HG02938 (cell line): Measurements from ENCODE around the gene ZNF784.
A peak's percentile ranks its signal among the peaks of the same experiment; 100 is the strongest.

ENCODE experiments used
- ATAC-seq: cut with Tn5 transposase; IDR thresholded peaks from one replicate; pipeline ENCODE4 v1.9.1; 2021; ENCODE audit warnings: mild to moderate bottlenecking, moderate library complexity; ENCODE audit not compliant: unreplicated experiment

Gene ZNF784

DNA sequence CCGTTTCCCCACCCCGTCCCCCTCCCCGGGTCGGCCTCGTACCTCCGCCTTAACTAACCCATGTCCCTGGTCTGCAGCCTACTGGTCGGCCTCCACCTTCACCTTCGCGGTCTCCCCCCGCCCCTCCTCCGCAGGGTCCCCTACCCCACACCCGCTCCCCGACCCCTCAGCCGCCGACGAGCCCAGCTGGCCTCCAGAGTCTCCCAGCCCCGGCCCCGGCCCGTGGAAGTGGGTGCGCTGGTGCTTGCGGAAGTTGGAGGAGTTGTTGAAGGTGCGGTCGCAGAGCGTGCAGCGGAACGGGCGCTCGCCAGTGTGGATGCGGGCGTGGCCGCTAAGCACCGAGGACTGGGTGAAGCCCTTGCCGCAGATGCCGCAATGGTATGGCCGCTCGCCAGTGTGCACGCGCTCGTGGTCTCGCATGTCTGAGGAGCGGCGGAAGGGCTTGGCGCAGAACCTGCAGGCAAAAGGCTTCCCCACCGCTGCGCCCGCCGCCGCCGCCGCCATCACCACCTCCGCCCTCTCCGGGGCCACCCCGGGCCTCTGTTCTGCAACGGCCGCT, 2.6 kb downstream of the ZNF784 start:
- ATAC-seq: no peak

GRCh38 chr19:55621205-55621672, 3.1 kb downstream of the ZNF784 start:
- no peak for ATAC-seq

DNA sequence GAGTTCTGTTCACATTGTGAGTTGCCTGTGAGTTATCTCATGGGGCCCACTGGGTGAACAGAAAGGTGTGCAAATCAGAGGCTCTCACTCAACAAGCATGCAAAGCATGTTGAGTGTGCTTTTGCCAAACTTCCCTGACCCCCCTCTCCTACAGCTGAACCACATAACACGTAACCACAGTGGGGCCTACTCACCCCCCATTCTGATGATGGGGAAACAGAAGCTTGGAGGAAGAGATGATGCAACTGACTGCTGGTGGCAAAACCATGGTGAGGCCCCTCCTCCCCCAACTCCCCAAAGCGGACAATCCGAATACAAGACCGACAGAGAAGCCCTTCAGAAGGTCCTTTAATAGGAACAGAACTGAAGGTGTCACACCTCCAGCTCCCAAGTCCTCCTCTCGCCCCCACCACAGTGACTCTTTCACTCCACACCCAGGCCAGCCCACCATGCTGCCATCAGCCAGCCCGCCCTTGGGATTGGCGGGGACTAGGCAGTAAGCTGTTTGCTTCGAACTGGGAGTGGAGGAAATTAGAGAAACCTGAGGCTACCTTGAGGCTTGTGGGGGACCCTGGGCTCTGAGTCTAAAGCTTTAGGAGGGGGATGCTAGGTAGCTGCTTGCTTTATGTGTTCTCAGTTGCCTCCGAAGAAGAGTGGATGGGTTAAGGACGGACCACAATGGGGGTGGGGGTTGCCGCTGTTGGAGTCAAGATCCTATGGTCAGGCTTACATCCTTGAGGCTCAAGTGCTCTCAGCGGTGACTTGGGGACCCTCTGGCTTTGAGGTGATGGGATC, 3.8 kb downstream of the ZNF784 start:
- no peak for ATAC-seq

DNA sequence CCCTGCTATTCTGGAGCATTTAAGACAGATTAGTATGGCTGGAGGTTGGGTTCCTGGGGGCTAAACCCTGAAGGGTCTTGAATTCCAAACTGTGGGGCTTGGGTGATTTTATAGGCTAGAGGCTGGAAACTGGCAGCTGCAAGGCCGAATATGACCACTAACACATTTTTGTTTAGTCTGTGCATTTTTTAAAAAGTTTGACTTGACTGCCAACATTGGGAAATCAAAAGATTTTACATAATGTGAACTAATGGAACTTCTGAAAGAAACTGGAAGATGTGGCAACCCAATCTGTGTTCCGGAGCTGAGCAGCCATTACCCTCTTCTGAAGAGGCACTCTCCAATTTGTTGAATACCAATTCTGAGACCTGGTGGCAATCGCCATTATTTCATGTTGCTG, 5.1 kb downstream of the ZNF784 start:
- ATAC-seq: no peak

DNA sequence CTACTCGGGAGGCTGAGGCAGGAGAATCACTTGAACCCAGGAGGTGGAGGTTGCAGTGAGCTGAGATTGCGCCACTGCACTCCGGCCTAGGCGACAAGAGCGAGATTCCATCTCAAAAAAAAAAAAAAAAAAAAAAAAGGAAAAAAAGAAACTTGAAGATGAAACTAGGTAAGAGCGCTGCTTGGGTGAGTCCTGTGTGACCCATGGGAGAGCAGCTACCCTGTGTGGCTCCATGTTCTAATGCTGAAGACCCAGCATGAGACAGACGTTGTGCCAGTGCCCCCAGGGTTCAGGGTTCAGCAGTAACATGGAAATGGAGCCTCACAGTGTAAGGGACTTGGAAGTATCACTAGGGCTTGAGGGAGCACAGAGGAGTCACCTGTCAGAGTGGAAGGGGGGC, 5.9 kb downstream of the ZNF784 start:
- ATAC-seq: no peak

DNA sequence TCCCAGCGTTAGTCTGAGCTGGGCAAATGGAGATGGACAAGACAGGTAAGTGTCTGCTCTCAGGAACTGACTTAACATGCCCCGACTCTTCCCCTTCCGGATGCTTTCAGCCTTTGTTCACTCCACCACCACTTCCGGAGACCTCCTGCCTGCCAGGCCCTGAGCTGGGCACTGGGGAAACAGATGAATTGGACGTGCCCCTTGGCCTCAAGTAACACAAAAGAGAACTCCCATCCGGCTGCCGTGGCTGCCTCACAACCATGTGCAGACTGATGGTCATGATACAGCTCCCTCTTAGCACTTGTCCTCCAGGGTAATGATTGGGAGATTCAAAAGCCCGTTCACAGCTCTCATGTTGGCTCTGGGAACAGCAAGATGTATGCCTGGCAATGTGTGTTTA, 6.9 kb downstream of the ZNF784 start:
- no peak for ATAC-seq

DNA sequence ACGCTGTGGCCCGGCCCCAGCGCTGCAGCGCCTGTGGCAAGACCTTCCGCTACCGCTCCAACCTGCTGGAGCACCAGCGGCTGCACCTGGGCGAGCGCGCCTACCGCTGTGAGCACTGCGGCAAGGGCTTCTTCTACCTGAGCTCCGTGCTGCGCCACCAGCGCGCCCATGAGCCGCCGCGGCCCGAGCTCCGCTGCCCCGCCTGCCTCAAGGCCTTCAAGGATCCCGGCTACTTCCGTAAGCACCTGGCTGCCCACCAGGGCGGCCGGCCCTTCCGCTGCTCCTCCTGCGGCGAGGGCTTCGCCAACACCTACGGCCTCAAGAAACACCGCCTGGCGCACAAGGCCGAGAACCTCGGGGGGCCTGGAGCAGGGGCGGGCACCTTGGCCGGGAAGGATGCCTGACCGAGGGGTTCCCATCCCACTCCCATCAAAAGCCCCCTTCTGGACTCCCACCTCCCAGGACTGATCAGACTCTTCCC, 7.9 kb downstream of the ZNF784 start:
- ATAC-seq: no peak

DNA sequence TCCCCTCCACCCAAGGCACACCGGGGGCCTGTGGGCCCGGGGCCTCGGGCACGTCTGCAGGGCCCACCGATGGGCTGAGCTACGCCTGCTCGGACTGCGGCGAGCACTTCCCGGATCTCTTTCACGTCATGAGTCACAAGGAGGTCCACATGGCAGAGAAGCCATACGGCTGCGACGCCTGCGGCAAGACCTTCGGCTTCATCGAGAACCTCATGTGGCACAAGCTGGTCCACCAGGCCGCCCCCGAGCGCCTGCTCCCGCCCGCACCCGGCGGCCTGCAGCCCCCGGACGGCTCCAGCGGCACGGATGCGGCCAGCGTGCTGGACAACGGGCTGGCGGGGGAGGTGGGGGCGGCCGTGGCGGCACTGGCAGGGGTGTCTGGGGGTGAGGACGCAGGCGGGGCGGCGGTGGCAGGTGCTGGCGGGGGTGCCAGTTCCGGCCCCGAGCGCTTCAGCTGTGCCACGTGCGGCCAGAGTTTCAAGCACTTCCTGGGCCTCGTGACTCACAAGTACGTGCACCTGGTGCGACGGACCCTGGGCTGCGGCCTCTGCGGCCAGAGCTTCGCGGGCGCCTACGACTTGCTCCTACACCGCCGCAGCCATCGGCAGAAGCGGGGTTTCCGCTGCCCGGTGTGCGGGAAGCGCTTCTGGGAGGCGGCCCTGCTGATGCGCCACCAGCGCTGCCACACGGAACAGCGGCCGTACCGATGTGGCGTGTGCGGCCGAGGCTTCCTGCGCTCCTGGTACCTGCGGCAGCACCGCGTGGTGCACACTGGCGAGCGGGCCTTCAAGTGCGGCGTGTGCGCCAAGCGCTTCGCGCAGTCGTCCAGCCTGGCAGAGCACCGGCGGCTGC, 8.6 kb downstream of the ZNF784 start:
- no peak for ATAC-seq

DNA sequence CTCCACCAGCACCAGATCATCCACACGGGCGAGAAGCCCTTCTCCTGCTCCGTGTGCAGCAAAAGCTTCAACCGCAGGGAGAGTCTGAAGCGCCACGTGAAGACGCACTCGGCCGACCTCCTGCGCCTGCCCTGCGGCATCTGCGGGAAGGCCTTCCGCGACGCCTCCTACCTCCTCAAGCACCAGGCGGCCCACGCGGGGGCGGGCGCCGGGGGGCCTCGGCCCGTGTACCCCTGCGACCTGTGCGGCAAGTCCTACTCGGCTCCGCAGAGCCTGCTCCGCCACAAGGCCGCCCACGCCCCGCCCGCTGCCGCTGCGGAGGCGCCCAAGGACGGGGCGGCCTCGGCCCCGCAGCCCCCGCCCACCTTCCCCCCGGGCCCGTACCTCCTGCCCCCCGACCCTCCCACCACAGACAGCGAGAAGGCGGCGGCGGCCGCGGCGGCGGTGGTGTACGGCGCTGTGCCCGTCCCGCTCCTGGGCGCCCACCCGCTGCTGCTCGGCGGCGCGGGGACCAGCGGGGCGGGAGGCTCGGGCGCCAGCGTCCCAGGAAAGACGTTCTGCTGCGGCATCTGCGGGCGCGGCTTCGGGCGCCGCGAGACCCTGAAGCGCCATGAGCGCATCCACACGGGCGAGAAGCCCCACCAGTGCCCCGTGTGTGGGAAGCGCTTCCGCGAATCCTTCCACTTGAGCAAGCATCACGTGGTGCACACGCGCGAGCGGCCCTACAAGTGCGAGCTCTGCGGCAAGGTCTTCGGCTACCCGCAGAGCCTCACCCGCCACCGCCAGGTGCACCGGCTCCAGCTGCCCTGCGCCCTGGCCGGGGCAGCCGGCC, 9.4 kb downstream of the ZNF784 start:
- no peak for ATAC-seq

GRCh38 chr19:55613930-55614710, 10.2 kb downstream of the ZNF784 start:
- no peak for ATAC-seq

DNA sequence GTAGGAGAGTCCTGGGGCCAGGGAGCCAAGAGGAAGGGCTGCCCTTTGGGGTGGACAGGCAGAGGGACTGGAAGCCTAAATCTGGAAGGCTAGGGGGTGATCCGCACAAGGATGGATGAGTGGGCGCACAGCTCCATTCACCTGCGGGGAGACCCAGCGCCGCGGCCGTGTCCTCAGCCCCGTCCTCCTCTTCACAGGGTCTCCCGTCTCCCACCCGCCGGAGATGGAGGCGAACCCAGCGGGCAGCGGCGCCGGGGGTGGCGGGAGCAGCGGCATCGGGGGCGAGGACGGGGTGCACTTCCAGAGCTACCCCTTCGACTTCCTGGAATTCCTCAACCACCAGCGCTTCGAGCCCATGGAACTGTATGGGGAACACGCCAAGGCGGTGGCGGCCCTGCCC, 11.0 kb downstream of the ZNF784 start:
- ATAC-seq: no peak

DNA sequence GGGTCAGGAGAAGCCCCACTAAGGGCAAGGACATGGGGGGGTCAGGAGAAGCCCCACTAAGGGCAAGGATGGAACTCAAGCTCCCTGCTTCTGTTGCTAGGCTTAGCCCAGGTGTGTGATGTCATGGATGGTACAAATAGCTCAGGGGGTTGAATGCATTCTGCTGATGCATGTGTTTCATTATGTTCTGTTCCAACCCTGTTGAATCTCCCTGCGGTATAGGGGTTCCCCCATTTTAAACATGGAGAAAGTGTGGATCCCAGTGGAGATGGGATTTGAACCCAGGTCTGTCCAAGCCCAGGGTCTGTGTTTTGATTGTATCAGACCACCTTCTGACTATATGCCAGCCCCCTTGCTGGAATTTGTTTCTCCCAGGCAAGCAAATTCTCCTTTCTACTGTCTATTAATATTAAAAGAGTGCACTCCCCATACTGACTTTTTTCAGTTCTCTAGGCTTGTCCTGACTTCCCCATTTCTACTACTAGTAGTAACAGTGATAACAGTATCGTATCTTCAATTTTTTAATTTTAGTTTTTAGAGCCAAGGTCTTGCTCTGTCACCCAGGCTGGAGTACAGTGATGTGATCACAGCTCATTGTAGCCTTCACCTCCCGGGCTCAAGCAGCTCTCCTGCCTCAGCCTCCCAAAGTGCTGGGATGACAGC, 12.3 kb downstream of the ZNF784 start:
- no peak for ATAC-seq

DNA sequence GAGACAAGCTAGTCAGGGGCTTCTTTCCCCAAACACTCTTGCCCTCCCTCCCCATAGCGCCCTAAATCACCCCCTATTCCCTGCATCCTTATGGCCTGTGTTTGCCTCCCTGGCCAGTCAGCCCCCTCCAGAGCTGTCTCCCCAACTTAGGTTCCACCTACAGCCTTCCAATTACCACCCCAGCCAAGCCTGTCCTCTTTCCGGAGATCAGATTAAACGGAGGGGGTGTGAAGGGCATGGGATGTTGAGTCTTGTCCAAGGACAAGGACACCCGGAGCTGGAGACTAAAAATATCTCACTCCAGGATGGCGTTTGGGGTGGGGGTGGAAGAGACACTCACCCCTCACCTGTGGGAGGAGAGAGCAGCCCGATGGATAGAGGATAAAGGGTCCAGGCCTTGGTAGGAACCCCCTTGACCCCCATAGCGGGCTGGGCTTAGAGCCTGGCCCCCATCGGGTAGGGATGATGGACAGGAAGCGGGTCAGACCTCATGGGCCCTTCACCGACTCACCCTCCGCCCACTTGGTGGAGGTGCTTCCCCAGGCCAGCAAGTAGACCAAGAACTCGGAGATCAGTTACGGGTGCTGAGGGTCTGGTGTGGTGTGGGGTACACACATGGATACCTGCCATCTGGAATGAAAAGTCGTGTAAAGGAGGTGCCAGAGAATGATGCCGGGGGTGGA, 12.9 kb downstream of the ZNF784 start:
- ATAC-seq: no peak

DNA sequence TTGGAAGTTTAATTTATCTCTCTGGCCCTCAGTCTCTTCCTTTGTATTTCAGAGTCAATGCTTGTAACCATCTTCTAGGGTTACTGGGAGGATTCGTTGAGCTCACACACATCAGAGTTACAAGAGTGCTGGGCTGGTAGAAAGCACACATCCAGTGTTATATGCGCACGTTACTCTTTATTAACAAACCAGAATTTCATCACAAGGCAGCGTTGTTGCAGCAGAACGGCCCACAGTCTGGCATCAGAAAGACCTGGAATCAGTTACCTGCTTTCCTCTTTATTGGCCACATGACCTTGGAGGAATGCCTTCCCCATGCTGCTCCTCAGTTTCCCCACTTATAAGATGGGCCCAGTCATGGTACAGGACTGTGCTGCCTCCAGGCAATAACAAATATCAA, 15.0 kb downstream of the ZNF784 start:
- ATAC-seq: no peak

GRCh38 chr19:55606817-55607216, 17.5 kb downstream of the ZNF784 start:
- no peak for ATAC-seq

- ATAC-seq: no peak
Measured at GRCh38 chr19:55606471-55606787, 17.9 kb downstream of the ZNF784 start.

GRCh38 chr19:55605637-55606470, 18.5 kb downstream of the ZNF784 start, which contains the start of gene ZNF865:
Gene ZNF865, plus strand, starts transcription at chr19:55605647. Its CDS starts 7,972 bp downstream, at chr19:55613619.
- ATAC-seq: no peak

DNA sequence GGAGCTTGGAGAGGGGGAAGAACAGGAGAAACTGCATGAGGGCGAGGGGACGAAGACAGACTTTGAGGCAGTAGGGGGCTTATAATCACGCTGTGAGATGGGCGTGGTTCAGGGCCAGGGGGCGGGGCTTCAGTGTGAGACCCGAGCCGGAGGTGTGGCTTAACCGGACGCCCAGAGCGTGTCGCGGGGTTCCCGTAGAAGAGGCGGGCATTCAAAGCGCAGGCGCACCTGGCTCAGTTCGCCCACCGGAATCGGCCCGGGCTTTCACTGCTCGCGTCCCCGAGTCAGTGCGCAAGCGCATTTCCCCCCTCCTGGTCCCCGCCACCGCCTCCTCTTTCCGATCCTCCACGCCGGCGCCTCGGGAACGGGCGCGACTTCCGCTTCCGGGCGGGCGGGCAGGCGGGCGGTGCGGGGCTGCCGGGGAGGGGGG, 19.1 kb downstream of the ZNF784 start:
- ATAC-seq: peak; percentile 68
